Lung (tissue), 12 donors: ENCODE measurements around the gene RASL12. TPM values are rescaled to one million over a fixed set of nuclear protein-coding genes. Genes with fewer than 3 reads are reported as not detected.

ENCODE experiments used
- ATAC-seq: fragments of 200-7000 bp; cut with Tn5 transposase; one replicate; pipeline ENCODE4 v1.9.1; 2020; ENCODE audit warnings: moderate number of reproducible peaks; ENCODE audit not compliant: insufficient read depth, low FRiP score
- DNase-seq, 3 donors: peaks; one replicate each; pipeline ENCODE4 v3.0.0-alpha.2; 2013 to 2017
- H3K27ac ChIP-seq, 2 donors: one replicate each; pipeline ENCODE4 v1.5.1; 2013; ENCODE audit warnings: mild to moderate bottlenecking in 2 of 2, moderate library complexity in 2 of 2, control low read depth in 1 of 2, inconsistent platforms in 1 of 2, low read depth in 1 of 2, low read length in 1 of 2
- H3K27me3 ChIP-seq, 3 donors: one replicate each; pipeline ENCODE4 v1.5.1; 2013; ENCODE audit warnings: low read length in 2 of 3; ENCODE audit not compliant: control insufficient read depth in 3 of 3, insufficient read depth in 3 of 3
- H3K36me3 ChIP-seq, 4 donors: one replicate each; pipeline ENCODE4 v1.5.1; 2013; ENCODE audit warnings: low read length in 4 of 4, mild to moderate bottlenecking in 1 of 4, moderate library complexity in 1 of 4; ENCODE audit not compliant: control insufficient read depth in 4 of 4, insufficient read depth in 4 of 4
- H3K4me1 ChIP-seq, 5 donors: one replicate each; pipeline ENCODE4 v1.5.1; 2013; ENCODE audit warnings: low read length in 5 of 5, mild to moderate bottlenecking in 2 of 5, moderate library complexity in 1 of 5; ENCODE audit not compliant: control insufficient read depth in 5 of 5, insufficient read depth in 5 of 5
- H3K4me3 ChIP-seq: one replicate; pipeline ENCODE4 v1.5.1; 2013; ENCODE audit warnings: mild to moderate bottlenecking, control low read depth, moderate library complexity
- H3K9ac ChIP-seq, 2 donors: one replicate each; pipeline ENCODE4 v1.5.1; 2013; ENCODE audit warnings: low read length in 2 of 2, control low read depth in 1 of 2; ENCODE audit not compliant: insufficient read depth in 1 of 2
- H3K9me3 ChIP-seq, 4 donors: one replicate each; pipeline ENCODE4 v1.5.1; 2013; ENCODE audit warnings: low read length in 3 of 4, mild to moderate bottlenecking in 1 of 4, moderate library complexity in 1 of 4; ENCODE audit not compliant: control insufficient read depth in 4 of 4, insufficient read depth in 3 of 4
- CTCF ChIP-seq: IDR thresholded peaks from 2 replicates; pipeline ENCODE4 v1.5.1; 2012; ENCODE audit warnings: mild to moderate bottlenecking; ENCODE audit errors: control extremely low read depth, extremely low read depth
- WGBS, 2 donors: extraction: QIAGEN DNeasy Blood & Tissue Kit; methylation state at CpG; one replicate each; pipeline ENCODE4 v1.1.7; 2013; 5-methylcytosine and 5-hydroxymethylcytosine counted together
- polyA plus RNA-seq, 2 donors: library from polyadenylated mRNA; stranded (reverse); fragments of 200-250 nt; gene quantifications; one replicate each; pipeline ENCODE4 v1.2.1, GENCODE V29; 2013
- total RNA-seq, 2 donors: library from RNA; depleted of rRNA in 1 of 2; stranded (reverse); fragments of >200 nt in 1 of 2; gene quantifications; one replicate each; pipeline ENCODE4 v1.2.1, GENCODE V29; 2014 to 2021
- donor health status: control.
- donor health status: control.
- donor health status: Bipolar disorder and iron deficiency.
- donor health status: healthy.
- donor health status: DM: yes; HTN: yes; CAD: no.

The RASL12 gene
- total and polyA plus RNA-seq, 4 donors: 13.8 to 75.7 (median 23.2) TPM

- 66 to 79% methylated on average over 6 of the region's 6 CpGs for WGBS, 2 donors
Observed at GRCh38 chr15:65086680-65087111, 18.9 kb upstream of the RASL12 start.

GRCh38 chr15:65085990-65086679 is 18.3 kb upstream of the RASL12 start:
- no peak for ATAC-seq

More at GRCh38 chr15:65086680-65087111, 18.9 kb upstream of the RASL12 start:
- Histone ChIP-seq H3K27ac (peak overlapping the region; percentile 82 to 83), H3K4me1 (peaks cover 3 to 100% (median 75%) of the 10 kb centered on the region in 5 donors), H3K4me3 (no peak overlapping the region), H3K36me3 (no peaks in the 10 kb centered on the region), H3K9me3 (no peaks in the 10 kb centered on the region), H3K9ac (no peak overlapping the region), H3K27me3 (no peaks in the 10 kb centered on the region)
- ATAC-seq: no peak
- TF ChIP-seq CTCF: no peak
- DNase-seq: no peak

GRCh38 chr15:65085207-65085753 is 17.5 kb upstream of the RASL12 start:
- no peaks in the 10 kb centered on the region for H3K27me3 ChIP-seq
- H3K9me3 ChIP-seq: no peaks in the 10 kb centered on the region
- no peak overlapping the region for H3K4me3 ChIP-seq
- peak in 1 of 3 donors; percentile 40 for DNase-seq
- TF ChIP-seq CTCF: no peak
- peak overlapping the region in 1 of 2 donors; percentile 71 for H3K27ac ChIP-seq
- H3K36me3 ChIP-seq: no peaks in the 10 kb centered on the region
- ATAC-seq: no peak
- H3K9ac ChIP-seq: peak overlapping the region in 1 of 2 donors; percentile 0
- H3K4me1 ChIP-seq: peaks cover 3 to 100% (median 88%) of the 10 kb centered on the region in 5 donors
- 65 to 79% methylated on average over 8 of the region's 8 CpGs for WGBS, 2 donors

More at GRCh38 chr15:65085990-65086679, 18.3 kb upstream of the RASL12 start:
- no peaks in the 10 kb centered on the region for H3K27me3 ChIP-seq
- H3K9me3 ChIP-seq: no peaks in the 10 kb centered on the region
- H3K4me1 ChIP-seq: peaks cover 3 to 100% (median 81%) of the 10 kb centered on the region in 5 donors
- peak overlapping the region in 1 of 2 donors; percentile 43 for H3K27ac ChIP-seq
- H3K9ac ChIP-seq: no peak overlapping the region
- no peaks in the 10 kb centered on the region for H3K36me3 ChIP-seq
- 84 to 89% methylated on average over 6 of the region's 6 CpGs for WGBS, 2 donors
- no peak for TF ChIP-seq CTCF
- no peak overlapping the region for H3K4me3 ChIP-seq
- DNase-seq: no peak
